GM18873 (cell line): ENCODE results near the gene NFE2L3.
"Not testable (repeated sequence)": the region's sequence is repeated elsewhere in the genome, so short reads cannot be mapped to it uniquely, and the experiment has no call there.

ENCODE experiments used
- ATAC-seq: cut with Tn5 transposase; IDR thresholded peaks from one replicate; pipeline ENCODE4 v1.9.1; 2021; ENCODE audit warnings: mild to moderate bottlenecking, moderate library complexity, moderate number of reproducible peaks; ENCODE audit not compliant: unreplicated experiment, low FRiP score

NFE2L3 gene

GRCh38 chr7:26184281-26185101 is 32.5 kb downstream of the NFE2L3 start:
- ATAC-seq, result not testable (repeated sequence)

- ATAC-seq, result no peak
Measured at GRCh38 chr7:26185131-26185843, 33.3 kb downstream of the NFE2L3 start.

- no peak for ATAC-seq
Measured at GRCh38 chr7:26185844-26186180, 33.8 kb downstream of the NFE2L3 start.

GRCh38 chr7:26186364-26187311 is 34.6 kb downstream of the NFE2L3 start:
- no peak for ATAC-seq

GRCh38 chr7:26187380-26188205 is 35.6 kb downstream of the NFE2L3 start:
- no peak for ATAC-seq

- no peak for ATAC-seq
Measured at GRCh38 chr7:26188206-26188956, 36.4 kb downstream of the NFE2L3 start.

GRCh38 chr7:26188957-26189541 is 37.1 kb downstream of the NFE2L3 start:
- ATAC-seq, result no peak

GRCh38 chr7:26189697-26190096 is 37.7 kb downstream of the NFE2L3 start:
- ATAC-seq, result no peak

- ATAC-seq, result no peak
Measured at GRCh38 chr7:26190417-26190869, 38.4 kb downstream of the NFE2L3 start.

- ATAC-seq, result no peak
Measured at GRCh38 chr7:26191233-26191973, 39.4 kb downstream of the NFE2L3 start.

GRCh38 chr7:26191974-26192479 is 40.0 kb downstream of the NFE2L3 start:
- no peak for ATAC-seq

- no peak for ATAC-seq
Measured at GRCh38 chr7:26192485-26193087, 40.6 kb downstream of the NFE2L3 start.

- ATAC-seq, result no peak
Measured at GRCh38 chr7:26193432-26194207, 41.6 kb downstream of the NFE2L3 start.

- ATAC-seq, result not testable (repeated sequence)
Measured at GRCh38 chr7:26194764-26195163, 42.8 kb downstream of the NFE2L3 start.

- no peak for ATAC-seq
Measured at GRCh38 chr7:26195182-26195581, 43.2 kb downstream of the NFE2L3 start.

- ATAC-seq, result no peak
Measured at GRCh38 chr7:26195867-26196657, 44.1 kb downstream of the NFE2L3 start.
